Peyer's patch (tissue), 4 donors: Measurements from ENCODE around the gene UFC1. TPM values are rescaled to one million over a fixed set of nuclear protein-coding genes. Genes with fewer than 3 reads are reported as not detected.

ENCODE experiments used
- DNase-seq, 3 donors: peaks; one replicate each; pipeline ENCODE4 v3.0.0-alpha.2; 2017 to 2019
- H3K27ac ChIP-seq, 4 donors: fragments of 200-600 bp; sonication (generic); one replicate each; pipeline ENCODE4 v1.5.1; 2016 to 2019
- H3K27me3 ChIP-seq, 2 donors: fragments of 200-600 bp; sonication (generic); one replicate each; pipeline ENCODE4 v1.5.1; 2019
- H3K36me3 ChIP-seq, 3 donors: fragments of 200-600 bp; sonication (generic); one replicate each; pipeline ENCODE4 v1.5.1; 2016 to 2019
- H3K4me1 ChIP-seq, 4 donors: fragments of 200-600 bp; sonication (generic); one replicate each; pipeline ENCODE4 v1.5.1; 2016 to 2019
- H3K4me3 ChIP-seq, 4 donors: fragments of 200-600 bp; sonication (generic); 1 replicate in 3 of 4; 2 replicates in 1 of 4; pipeline ENCODE4 v1.5.1; 2016 to 2019; ENCODE audit warnings: mild to moderate bottlenecking in 1 of 4
- H3K9me3 ChIP-seq, 4 donors: fragments of 200-600 bp; sonication (generic); one replicate each; pipeline ENCODE4 v1.5.1; 2016 to 2019; ENCODE audit warnings: mild to moderate bottlenecking in 1 of 4
- POLR2A ChIP-seq, 2 donors: fragments of 450-650 bp; IDR thresholded peaks; one replicate each; pipeline ENCODE4 v1.5.1; 2017; ENCODE audit warnings: antibody characterized with exemption in 2 of 2, mild to moderate bottlenecking in 2 of 2, moderate library complexity in 2 of 2
- total RNA-seq, 4 donors: library from RNA; depleted of rRNA; stranded (reverse); fragments of >200 nt; gene quantifications; one replicate each; pipeline ENCODE4 v1.1.0, GENCODE V29; 2016
- TF ChIP-seq, protein P1 (sequence below), 6 experiments: fragments of 450-650 bp in 4 of 6; fragments of 200-600 bp in 2 of 6; sonication (generic) in 1 of 6; IDR thresholded peaks; one replicate each; pipeline ENCODE4 v1.5.1; 2017 to 2019; ENCODE audit warnings: antibody characterized with exemption in 6 of 6, mild to moderate bottlenecking in 3 of 6, moderate library complexity in 1 of 6

The UFC1 gene
- 10 to 100 TPM; 36.9 to 82.5 (median 61.7) TPM for total RNA-seq

DNA sequence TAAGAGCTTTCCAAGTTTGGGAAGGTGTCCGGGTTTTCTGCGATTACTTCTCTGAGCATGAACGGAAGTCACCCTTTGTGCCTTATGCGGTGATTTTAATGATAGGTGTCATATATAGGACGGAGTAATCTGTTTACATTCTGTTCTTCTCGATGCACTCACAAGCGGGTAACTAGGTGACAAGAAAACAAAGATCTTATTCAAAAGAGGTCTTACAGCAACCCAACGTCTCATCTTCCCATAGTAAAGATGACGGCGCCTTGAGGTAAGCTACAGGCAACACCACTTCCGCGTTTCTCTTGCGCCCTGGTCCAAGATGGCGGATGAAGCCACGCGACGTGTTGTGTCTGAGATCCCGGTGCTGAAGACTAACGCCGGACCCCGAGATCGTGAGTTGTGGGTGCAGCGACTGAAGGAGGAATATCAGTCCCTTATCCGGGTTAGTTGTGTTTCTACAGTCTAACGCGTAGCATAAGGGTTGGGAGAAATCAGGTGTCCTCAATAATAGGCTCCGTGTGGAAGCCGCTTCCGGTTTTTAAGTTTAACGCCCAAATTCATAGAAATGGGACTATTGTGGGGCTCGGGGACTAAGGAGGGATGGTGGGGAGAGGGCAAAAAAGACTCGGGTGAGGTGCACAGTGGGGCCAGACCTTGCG is at the start of gene UFC1:
Gene UFC1 (plus strand): TSS at position 297 of the 656 bp plus-strand sequence. CDS start 20 bp downstream, at position 317.
- no peaks in the 10 kb centered on the region for H3K27me3 ChIP-seq
- DNase-seq: peak; percentile 79 to 89 (median 80)
- peak within 1 kb of the TSS; percentile 81 to 95 (median 88) for H3K27ac ChIP-seq
- no peaks in the 10 kb centered on the region for H3K9me3 ChIP-seq
- H3K4me3 ChIP-seq: peak within 1 kb of the TSS; percentile 43 to 84 (median 60)
- peaks cover 0 to 17% (median 5%) of the 10 kb centered on the region in 4 donors for H3K4me1 ChIP-seq
- TF ChIP-seq, protein P1, sequence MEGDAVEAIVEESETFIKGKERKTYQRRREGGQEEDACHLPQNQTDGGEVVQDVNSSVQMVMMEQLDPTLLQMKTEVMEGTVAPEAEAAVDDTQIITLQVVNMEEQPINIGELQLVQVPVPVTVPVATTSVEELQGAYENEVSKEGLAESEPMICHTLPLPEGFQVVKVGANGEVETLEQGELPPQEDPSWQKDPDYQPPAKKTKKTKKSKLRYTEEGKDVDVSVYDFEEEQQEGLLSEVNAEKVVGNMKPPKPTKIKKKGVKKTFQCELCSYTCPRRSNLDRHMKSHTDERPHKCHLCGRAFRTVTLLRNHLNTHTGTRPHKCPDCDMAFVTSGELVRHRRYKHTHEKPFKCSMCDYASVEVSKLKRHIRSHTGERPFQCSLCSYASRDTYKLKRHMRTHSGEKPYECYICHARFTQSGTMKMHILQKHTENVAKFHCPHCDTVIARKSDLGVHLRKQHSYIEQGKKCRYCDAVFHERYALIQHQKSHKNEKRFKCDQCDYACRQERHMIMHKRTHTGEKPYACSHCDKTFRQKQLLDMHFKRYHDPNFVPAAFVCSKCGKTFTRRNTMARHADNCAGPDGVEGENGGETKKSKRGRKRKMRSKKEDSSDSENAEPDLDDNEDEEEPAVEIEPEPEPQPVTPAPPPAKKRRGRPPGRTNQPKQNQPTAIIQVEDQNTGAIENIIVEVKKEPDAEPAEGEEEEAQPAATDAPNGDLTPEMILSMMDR (IDR thresholded peaks at IDR 0.05): no peak
- peak in 1 of 2 donors; percentile 38 for TF ChIP-seq POLR2A (IDR thresholded peaks at IDR 0.05)
- peaks cover 0 to 6% (median 0%) of the 10 kb centered on the region in 3 donors for H3K36me3 ChIP-seq

DNA sequence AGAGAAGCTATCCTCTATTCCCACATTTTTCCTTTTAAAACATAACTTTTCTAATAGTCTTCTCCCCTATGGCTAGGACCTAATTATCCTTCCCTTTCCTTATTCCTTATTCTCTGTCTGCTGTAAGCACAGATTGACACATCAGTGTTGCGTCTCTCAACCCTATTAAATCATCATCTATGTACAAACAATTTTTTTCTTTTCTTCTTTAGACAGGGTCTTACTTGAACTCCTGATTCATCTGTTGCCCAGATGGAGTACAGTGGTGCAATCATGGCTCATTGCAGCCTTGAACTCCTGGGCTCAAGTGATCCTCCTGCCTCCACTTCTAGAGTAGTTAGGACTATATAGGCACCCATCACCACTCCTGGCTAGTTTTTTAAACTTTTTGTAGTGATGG is 47.3 kb upstream of the UFC1 start:
- TF ChIP-seq, protein P1 (IDR thresholded peaks at IDR 0.05): no peak
- TF ChIP-seq POLR2A (IDR thresholded peaks at IDR 0.05): no peak
- Histone ChIP-seq H3K4me3 (no peak overlapping the region), H3K36me3 (peaks cover 0 to 21% (median 0%) of the 10 kb centered on the region in 3 donors), H3K27ac (no peak overlapping the region), H3K9me3 (no peaks in the 10 kb centered on the region), H3K4me1 (no peaks in the 10 kb centered on the region), H3K27me3 (no peaks in the 10 kb centered on the region)
- DNase-seq: no peak

DNA sequence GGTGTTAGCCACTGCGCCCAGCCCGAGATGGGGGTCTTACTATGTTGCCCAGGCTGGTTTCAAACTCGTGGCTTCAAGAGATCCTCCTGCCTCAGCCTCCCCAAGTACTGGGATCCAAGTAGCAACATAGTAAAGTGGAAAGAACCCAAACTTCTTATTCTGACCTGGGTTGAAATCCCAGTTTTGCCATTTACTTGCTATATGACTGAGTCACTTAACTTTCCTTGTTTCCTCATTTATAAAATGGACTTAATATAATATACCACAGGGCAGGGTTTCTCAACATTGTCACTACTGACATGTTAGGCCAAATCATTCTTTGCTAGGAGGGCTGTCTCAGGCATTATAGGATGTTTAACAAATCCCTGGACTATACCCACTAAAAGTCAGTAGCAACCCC is 42.7 kb upstream of the UFC1 start:
- Histone ChIP-seq H3K4me1 (peaks cover 0 to 15% (median under 1%) of the 10 kb centered on the region in 4 donors), H3K27me3 (no peaks in the 10 kb centered on the region), H3K4me3 (no peak overlapping the region), H3K27ac (no peak overlapping the region), H3K9me3 (no peaks in the 10 kb centered on the region), H3K36me3 (peaks cover 0 to 8% (median 0%) of the 10 kb centered on the region in 3 donors)
- TF ChIP-seq POLR2A (IDR thresholded peaks at IDR 0.05): no peak
- TF ChIP-seq, protein P1 (IDR thresholded peaks at IDR 0.05): no peak
- DNase-seq: no peak

DNA sequence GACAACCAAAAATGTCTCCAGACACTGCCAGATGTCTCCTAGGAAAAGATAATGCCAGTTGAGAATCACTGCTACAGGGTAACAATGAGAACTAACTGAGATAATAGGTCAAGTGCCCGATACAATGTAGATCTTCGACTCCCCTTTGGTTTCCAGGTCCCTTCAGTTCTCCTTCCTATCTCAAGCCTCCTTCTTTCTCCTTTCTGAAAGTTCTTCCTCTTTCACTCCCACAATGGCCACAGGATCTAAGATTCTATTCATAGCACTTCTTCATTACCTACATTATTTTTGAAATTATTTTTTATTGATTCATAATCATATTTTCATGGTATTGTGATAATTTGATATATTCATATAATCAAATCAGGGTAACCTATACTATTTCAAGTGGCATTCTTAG is 42.3 kb upstream of the UFC1 start:
- no peak for TF ChIP-seq POLR2A (IDR thresholded peaks at IDR 0.05)
- peaks cover 0 to 8% (median 0%) of the 10 kb centered on the region in 3 donors for H3K36me3 ChIP-seq
- H3K27ac ChIP-seq: no peak overlapping the region
- no peaks in the 10 kb centered on the region for H3K9me3 ChIP-seq
- no peaks in the 10 kb centered on the region for H3K27me3 ChIP-seq
- peaks cover 0 to 19% (median 4%) of the 10 kb centered on the region in 4 donors for H3K4me1 ChIP-seq
- H3K4me3 ChIP-seq: no peak overlapping the region
- no peak for DNase-seq

DNA sequence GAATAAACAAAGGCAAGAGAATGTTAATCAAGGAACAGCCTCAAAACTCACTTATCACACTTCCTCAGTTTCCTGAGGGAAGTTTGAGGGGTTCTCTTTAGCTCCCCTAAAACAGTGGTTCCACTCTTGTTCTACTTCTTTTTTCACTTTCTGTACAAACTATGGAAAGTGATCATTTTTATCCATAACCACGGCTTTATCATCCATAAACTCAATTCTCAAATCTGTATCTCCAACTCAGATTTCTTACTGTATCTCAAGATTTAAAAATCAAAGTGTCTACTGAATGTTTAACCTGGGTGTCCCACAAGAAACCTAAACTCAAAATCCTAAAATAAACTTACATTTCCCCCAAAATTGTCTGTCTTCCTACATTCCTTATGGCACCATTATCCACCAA is 39.9 kb upstream of the UFC1 start:
- H3K4me1 ChIP-seq: peaks cover 3 to 31% (median 13%) of the 10 kb centered on the region in 4 donors
- H3K9me3 ChIP-seq: no peaks in the 10 kb centered on the region
- DNase-seq: no peak
- H3K36me3 ChIP-seq: peaks cover 0 to 8% (median 0%) of the 10 kb centered on the region in 3 donors
- H3K4me3 ChIP-seq: no peak overlapping the region
- H3K27ac ChIP-seq: no peak overlapping the region
- no peaks in the 10 kb centered on the region for H3K27me3 ChIP-seq
- TF ChIP-seq, protein P1 (IDR thresholded peaks at IDR 0.05): no peak
- no peak for TF ChIP-seq POLR2A (IDR thresholded peaks at IDR 0.05)

DNA sequence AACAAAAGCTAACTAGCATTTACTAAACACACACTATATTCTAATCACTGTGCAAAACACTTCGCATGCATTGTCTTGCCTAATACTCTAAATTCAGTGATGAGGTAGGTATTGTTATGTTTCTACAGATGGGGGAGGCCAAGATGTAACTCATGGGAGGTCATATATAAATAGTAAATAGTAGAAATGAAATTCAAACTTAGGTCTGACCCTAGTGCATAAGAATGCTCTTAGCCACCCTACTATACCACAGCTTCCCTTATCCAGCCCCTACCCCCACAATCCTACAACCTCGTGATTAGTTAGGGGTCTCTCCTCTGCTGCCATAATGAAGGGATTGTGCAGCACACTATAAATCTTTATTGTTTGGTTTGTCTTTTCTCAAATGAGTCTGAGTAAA is 39.2 kb upstream of the UFC1 start:
- no peak for TF ChIP-seq POLR2A (IDR thresholded peaks at IDR 0.05)
- TF ChIP-seq, protein P1 (IDR thresholded peaks at IDR 0.05): no peak
- no peak for DNase-seq
- Histone ChIP-seq H3K27ac (no peak overlapping the region), H3K36me3 (peaks cover 0 to 6% (median 0%) of the 10 kb centered on the region in 3 donors), H3K9me3 (no peaks in the 10 kb centered on the region), H3K4me1 (peaks cover 10 to 37% (median 17%) of the 10 kb centered on the region in 4 donors), H3K27me3 (no peaks in the 10 kb centered on the region), H3K4me3 (no peak overlapping the region)
